ENCODE data around the gene MVB12B.

DNA sequence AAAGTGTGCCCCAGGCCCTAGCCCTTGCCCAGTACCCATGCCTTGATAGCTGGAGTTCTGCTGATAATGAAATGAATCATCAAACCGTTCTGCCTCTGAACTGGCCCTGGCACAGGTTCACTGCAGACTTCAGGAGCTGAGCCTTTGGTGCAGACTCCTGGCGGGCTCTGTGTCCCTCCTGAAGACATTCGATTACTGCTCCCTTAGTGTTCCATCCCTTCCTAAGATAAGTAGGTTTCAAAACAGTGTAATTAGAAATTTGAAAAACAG lies 97.2 kb downstream of the MVB12B start:
- TF ChIP-seq EZH2phosphoT487 (IDR thresholded peaks at IDR 0.05; ENCODE audit: borderline replicate concordance): no peak
- TF ChIP-seq, protein P1, sequence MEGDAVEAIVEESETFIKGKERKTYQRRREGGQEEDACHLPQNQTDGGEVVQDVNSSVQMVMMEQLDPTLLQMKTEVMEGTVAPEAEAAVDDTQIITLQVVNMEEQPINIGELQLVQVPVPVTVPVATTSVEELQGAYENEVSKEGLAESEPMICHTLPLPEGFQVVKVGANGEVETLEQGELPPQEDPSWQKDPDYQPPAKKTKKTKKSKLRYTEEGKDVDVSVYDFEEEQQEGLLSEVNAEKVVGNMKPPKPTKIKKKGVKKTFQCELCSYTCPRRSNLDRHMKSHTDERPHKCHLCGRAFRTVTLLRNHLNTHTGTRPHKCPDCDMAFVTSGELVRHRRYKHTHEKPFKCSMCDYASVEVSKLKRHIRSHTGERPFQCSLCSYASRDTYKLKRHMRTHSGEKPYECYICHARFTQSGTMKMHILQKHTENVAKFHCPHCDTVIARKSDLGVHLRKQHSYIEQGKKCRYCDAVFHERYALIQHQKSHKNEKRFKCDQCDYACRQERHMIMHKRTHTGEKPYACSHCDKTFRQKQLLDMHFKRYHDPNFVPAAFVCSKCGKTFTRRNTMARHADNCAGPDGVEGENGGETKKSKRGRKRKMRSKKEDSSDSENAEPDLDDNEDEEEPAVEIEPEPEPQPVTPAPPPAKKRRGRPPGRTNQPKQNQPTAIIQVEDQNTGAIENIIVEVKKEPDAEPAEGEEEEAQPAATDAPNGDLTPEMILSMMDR (conservative IDR thresholded peaks at IDR 0.05; ENCODE audit: low read length): no peak

Data from Loucy (cell line).